ENCODE results near the gene STIP1.

The STIP1 gene

DNA sequence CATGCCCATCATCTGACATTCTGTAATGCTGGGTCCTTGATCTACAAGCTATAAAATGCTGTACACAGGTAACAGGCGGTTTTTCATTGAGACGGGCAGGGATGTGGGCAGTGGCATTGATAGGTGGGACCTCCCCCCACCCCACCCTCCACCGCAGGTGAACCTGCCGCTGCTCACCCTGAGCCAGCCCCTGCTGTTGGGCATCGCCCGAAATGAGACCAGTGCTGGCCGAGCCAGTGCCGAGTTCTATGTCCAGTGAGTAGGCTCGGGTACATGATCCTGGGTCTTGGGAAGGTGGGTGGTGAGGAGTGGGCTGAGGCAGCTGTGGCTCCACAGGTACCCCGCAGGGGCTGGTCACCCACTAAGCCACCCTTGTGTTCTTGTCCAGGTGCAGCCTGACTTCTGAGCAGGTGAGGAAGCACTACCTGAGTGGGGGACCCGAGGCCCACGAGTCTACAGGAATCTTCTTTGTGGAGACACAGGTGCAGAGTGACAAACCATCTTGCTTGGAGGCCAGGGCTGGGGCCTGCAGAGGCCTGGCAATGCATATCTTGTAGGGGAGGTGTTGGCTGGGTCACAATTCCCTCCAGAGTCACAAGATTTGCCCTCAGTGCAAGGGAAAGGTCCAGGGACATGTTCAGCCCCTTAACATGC is 43.2 kb downstream of the STIP1 start:
- Histone ChIP-seq H3K79me2 (ENCODE audit: low read length) (peaks cover 17% of the 10 kb centered on the region), H3K27ac (ENCODE audit: low read length) (no peak overlapping the region), H3K9me3 (ENCODE audit: insufficient read depth, low read length) (no peaks in the 10 kb centered on the region), H2AFZ (ENCODE audit: low read depth, low read length) (no peak overlapping the region), H3K9ac (ENCODE audit: low read length) (no peak overlapping the region), H3K27me3 (ENCODE audit: low read depth, low read length) (no peaks in the 10 kb centered on the region), H3K4me3 (ENCODE audit: low read length) (0 out of 2 replicates have a peak overlapping the region, but pooled peaks have one; percentile 89), H3K4me2 (ENCODE audit: low read length) (peak overlapping the region; percentile 93), H3K36me3 (replicated peaks; ENCODE audit: low read depth, low read length) (no peaks in the 10 kb centered on the region), H3K4me1 (ENCODE audit: low read length) (peaks cover 26% of the 10 kb centered on the region), H4K20me1 (ENCODE audit: insufficient read depth, low read length) (no peaks in the 10 kb centered on the region)
- TF ChIP-seq, protein P1, sequence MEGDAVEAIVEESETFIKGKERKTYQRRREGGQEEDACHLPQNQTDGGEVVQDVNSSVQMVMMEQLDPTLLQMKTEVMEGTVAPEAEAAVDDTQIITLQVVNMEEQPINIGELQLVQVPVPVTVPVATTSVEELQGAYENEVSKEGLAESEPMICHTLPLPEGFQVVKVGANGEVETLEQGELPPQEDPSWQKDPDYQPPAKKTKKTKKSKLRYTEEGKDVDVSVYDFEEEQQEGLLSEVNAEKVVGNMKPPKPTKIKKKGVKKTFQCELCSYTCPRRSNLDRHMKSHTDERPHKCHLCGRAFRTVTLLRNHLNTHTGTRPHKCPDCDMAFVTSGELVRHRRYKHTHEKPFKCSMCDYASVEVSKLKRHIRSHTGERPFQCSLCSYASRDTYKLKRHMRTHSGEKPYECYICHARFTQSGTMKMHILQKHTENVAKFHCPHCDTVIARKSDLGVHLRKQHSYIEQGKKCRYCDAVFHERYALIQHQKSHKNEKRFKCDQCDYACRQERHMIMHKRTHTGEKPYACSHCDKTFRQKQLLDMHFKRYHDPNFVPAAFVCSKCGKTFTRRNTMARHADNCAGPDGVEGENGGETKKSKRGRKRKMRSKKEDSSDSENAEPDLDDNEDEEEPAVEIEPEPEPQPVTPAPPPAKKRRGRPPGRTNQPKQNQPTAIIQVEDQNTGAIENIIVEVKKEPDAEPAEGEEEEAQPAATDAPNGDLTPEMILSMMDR (IDR thresholded peaks at IDR 0.05; ENCODE audit: low read depth, low read length): no peak
- TF ChIP-seq EZH2phosphoT487 (IDR thresholded peaks at IDR 0.05; ENCODE audit: low read depth): no peak

DNA sequence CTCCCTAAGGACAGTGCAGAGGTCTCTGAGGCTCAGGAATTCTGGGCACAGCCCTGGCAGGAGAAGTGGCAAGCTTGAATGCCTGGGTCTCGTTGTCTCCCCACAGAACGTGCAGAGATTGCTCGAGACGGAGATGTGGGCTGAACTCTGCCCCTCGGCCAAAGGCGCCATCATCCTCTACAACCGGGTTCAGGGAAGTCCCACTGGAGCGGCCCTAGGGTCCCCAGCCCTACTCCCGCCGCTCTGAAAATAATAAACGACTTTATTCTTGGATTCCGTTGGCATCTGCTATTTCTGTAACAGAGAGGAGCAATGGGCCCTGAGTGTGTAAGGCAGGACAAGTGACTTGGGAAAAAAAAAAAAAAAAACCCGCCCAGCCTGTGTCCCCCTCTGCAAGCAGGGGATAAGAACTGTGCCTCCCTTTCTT is 43.8 kb downstream of the STIP1 start:
- no peaks in the 10 kb centered on the region for H3K36me3 ChIP-seq (replicated peaks; ENCODE audit: low read depth, low read length)
- peak overlapping the region; percentile 93 for H3K4me2 ChIP-seq (ENCODE audit: low read length)
- peak overlapping the region; percentile 84 for H3K9ac ChIP-seq (ENCODE audit: low read length)
- no peaks in the 10 kb centered on the region for H3K9me3 ChIP-seq (ENCODE audit: insufficient read depth, low read length)
- peaks cover 17% of the 10 kb centered on the region for H3K79me2 ChIP-seq (ENCODE audit: low read length)
- TF ChIP-seq EZH2phosphoT487 (IDR thresholded peaks at IDR 0.05; ENCODE audit: low read depth): no peak
- TF ChIP-seq, protein P1 (IDR thresholded peaks at IDR 0.05; ENCODE audit: low read depth, low read length): no peak
- H3K27ac ChIP-seq (ENCODE audit: low read length): peak overlapping the region; percentile 12; the same call in 1 of the 2 replicates
- H2AFZ ChIP-seq (ENCODE audit: low read depth, low read length): no peak overlapping the region
- H3K4me1 ChIP-seq (ENCODE audit: low read length): peaks cover 26% of the 10 kb centered on the region
- no peaks in the 10 kb centered on the region for H3K27me3 ChIP-seq (ENCODE audit: low read depth, low read length)
- H3K4me3 ChIP-seq (ENCODE audit: low read length): peak overlapping the region; percentile 89
- no peaks in the 10 kb centered on the region for H4K20me1 ChIP-seq (ENCODE audit: insufficient read depth, low read length)

DNA sequence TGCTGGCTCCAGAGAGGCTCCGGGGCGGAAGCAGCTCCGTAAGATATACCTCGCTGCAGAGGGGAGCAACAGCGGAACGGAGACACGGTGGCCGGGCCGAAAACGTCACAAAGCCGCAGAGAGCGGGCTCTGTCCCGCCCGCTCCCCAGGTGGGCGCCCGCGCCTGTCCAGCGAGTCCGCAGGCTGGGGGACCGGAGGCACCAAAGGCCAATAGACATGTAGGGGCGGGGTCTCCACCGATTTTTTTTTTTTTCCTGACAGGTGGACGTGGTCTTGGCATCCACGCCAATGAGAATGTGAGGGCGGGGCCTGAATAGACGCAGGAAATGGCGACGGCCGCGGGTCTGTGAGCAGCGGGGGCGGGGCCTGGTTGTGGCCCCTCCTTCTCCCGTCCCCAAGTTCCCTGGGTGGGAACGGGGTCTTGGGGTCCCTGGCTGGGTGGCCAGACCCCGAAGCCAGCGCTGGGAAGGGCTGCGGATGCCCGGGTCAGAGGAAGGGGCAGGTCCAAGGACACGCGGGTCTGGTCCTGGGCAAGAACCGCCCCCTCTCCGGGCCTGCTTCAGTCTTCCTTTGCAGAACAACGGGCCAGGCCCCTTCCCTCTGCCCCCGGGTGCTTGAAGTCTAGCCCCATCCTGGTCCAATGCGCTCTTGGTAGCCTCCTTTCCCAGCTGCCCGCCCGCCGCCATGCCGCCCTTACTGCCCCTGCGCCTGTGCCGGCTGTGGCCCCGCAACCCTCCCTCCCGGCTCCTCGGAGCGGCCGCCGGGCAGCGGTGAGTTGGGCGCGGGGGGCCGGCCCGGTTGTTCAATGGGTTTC is 44.4 kb downstream of the STIP1 start, which contains the start of gene DNAJC4:
DNAJC4 (plus strand) TSS at position 378 of the 814 bp plus-strand sequence; CDS start at position 685, 307 bp downstream.
- peak within 1 kb of the TSS; percentile 29 for H3K27ac ChIP-seq (ENCODE audit: low read length)
- H3K4me1 ChIP-seq (ENCODE audit: low read length): peaks cover 24% of the 10 kb centered on the region
- H3K4me2 ChIP-seq (ENCODE audit: low read length): peak within 1 kb of the TSS; percentile 93
- H3K36me3 ChIP-seq (replicated peaks; ENCODE audit: low read depth, low read length): peaks cover under 1% of the 10 kb centered on the region
- peaks cover 18% of the 10 kb centered on the region for H3K79me2 ChIP-seq (ENCODE audit: low read length)
- H3K9ac ChIP-seq (ENCODE audit: low read length): peak within 1 kb of the TSS; percentile 84
- H3K9me3 ChIP-seq (ENCODE audit: insufficient read depth, low read length): no peaks in the 10 kb centered on the region
- peaks cover 3% of the 10 kb centered on the region; the same call in 1 of the 2 replicates for H4K20me1 ChIP-seq (ENCODE audit: insufficient read depth, low read length)
- H3K4me3 ChIP-seq (ENCODE audit: low read length): peak within 1 kb of the TSS; percentile 89
- H3K27me3 ChIP-seq (ENCODE audit: low read depth, low read length): no peaks in the 10 kb centered on the region
- H2AFZ ChIP-seq (ENCODE audit: low read depth, low read length): peak within 1 kb of the TSS; percentile 68; the same call in 1 of the 2 replicates
- TF ChIP-seq, protein P1 (IDR thresholded peaks at IDR 0.05; ENCODE audit: low read depth, low read length): no peak
- no peak for TF ChIP-seq EZH2phosphoT487 (IDR thresholded peaks at IDR 0.05; ENCODE audit: low read depth)

DNA sequence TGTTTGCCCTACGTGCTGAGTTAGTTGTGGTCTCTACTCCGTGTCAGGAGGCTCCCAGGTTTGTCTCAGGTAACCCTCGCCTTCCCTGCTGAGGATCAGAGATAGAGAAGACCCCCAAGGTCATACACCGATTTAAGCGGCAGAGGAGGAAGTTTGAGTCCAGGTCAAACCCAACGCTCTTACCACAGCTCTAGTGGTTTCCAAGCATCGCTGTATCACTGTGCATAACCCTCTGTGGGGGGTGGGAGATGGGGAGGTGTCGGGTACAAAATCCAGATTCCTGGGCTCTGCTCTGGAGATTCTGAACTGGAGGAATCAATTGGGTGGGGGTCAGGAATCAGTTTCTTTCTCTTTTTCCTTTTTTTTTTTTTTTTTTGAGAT is 45.0 kb downstream of the STIP1 start:
- peak overlapping the region; percentile 29 for H3K27ac ChIP-seq (ENCODE audit: low read length)
- TF ChIP-seq EZH2phosphoT487 (IDR thresholded peaks at IDR 0.05; ENCODE audit: low read depth): no peak
- TF ChIP-seq, protein P1 (IDR thresholded peaks at IDR 0.05; ENCODE audit: low read depth, low read length): no peak
- H3K9me3 ChIP-seq (ENCODE audit: insufficient read depth, low read length): no peaks in the 10 kb centered on the region
- H3K9ac ChIP-seq (ENCODE audit: low read length): peak overlapping the region; percentile 84
- peaks cover 28% of the 10 kb centered on the region for H3K4me1 ChIP-seq (ENCODE audit: low read length)
- H3K27me3 ChIP-seq (ENCODE audit: low read depth, low read length): no peaks in the 10 kb centered on the region
- peak overlapping the region; percentile 89 for H3K4me3 ChIP-seq (ENCODE audit: low read length)
- peaks cover 6% of the 10 kb centered on the region for H3K36me3 ChIP-seq (replicated peaks; ENCODE audit: low read depth, low read length)
- H3K4me2 ChIP-seq (ENCODE audit: low read length): peak overlapping the region; percentile 93
- H4K20me1 ChIP-seq (ENCODE audit: insufficient read depth, low read length): peaks cover 9% of the 10 kb centered on the region; the same call in 1 of the 2 replicates
- H3K79me2 ChIP-seq (ENCODE audit: low read length): peaks cover 19% of the 10 kb centered on the region
- H2AFZ ChIP-seq (ENCODE audit: low read depth, low read length): peak overlapping the region; percentile 68; the same call in 1 of the 2 replicates
